SK-N-MC (cell line): ENCODE data around the gene LGMN.

Experiments used
- EZH2 ChIP-seq: fragments of 200-600 bp; sonication (generic); IDR thresholded peaks from one replicate; pipeline ENCODE4 v1.6.1; 2017; ENCODE audit warnings: antibody characterized with exemption
- FOXP2 ChIP-seq: optimal IDR thresholded peaks from 2 replicates; pipeline ENCODE3; 2011; ENCODE audit warnings: mild to moderate bottlenecking, moderate library complexity; ENCODE audit not compliant: insufficient read depth; ENCODE audit errors: extremely low read length, control extremely low read depth
- POLR2AphosphoS5 ChIP-seq: IDR thresholded peaks from 2 replicates; pipeline ENCODE4 v1.6.1; 2012; ENCODE audit warnings: mild to moderate bottlenecking, low read depth, low read length, borderline replicate concordance

GRCh38 chr14:92724516-92725340 is 23.7 kb downstream of the LGMN start:
- TF ChIP-seq POLR2AphosphoS5 (no peak), EZH2 (no peak), FOXP2 (no peak)
